ENCODE data around the gene TMEM235. TPM values are rescaled to one million over a fixed set of nuclear protein-coding genes. Genes with fewer than 3 reads are reported as not detected.
"Not testable (repeated sequence)": the region's sequence is repeated elsewhere in the genome, so short reads cannot be mapped to it uniquely, and the experiment has no call there.

TMEM235 gene
- total RNA-seq, 1 donor from 2014 or later = not detected

GRCh38 chr17:78251773-78252103 lies 20.3 kb downstream of the TMEM235 start:
- DNase-seq (no peak), ATAC-seq (no peak)
- intact Hi-C loops (cut with micrococcal nuclease) = no loop called here

GRCh38 chr17:78252111-78252634 lies 20.7 kb downstream of the TMEM235 start:
- ATAC-seq (no peak), DNase-seq (no peak)
- intact Hi-C loops (cut with micrococcal nuclease) = no loop called here

- no peak for ATAC-seq
- no peak for DNase-seq
- intact Hi-C loops (cut with micrococcal nuclease) = no loop called here
Observed at GRCh38 chr17:78252701-78253635, 21.5 kb downstream of the TMEM235 start.

GRCh38 chr17:78253636-78253945 lies 22.2 kb downstream of the TMEM235 start:
- intact Hi-C loops (cut with micrococcal nuclease); DNase-seq; ATAC-seq: not testable (repeated sequence)

- DNase-seq = peak; percentile 94
- intact Hi-C loops (cut with micrococcal nuclease) = no loop called here
- peak; percentile 86 for ATAC-seq
Observed at GRCh38 chr17:78253946-78254672, 22.7 kb downstream of the TMEM235 start.

- ATAC-seq (no peak), DNase-seq (no peak)
- intact Hi-C loops (cut with micrococcal nuclease) = no loop called here
Observed at GRCh38 chr17:78255029-78255656, 23.7 kb downstream of the TMEM235 start.

GRCh38 chr17:78255953-78256706 lies 24.7 kb downstream of the TMEM235 start:
- DNase-seq (no peak), ATAC-seq (no peak)
- intact Hi-C loops (cut with micrococcal nuclease) = no loop called here

GRCh38 chr17:78256707-78257591 lies 25.5 kb downstream of the TMEM235 start:
- DNase-seq = no peak
- intact Hi-C loops (cut with micrococcal nuclease) = no loop called here
- no peak for ATAC-seq

GRCh38 chr17:78257810-78258322 lies 26.4 kb downstream of the TMEM235 start:
- DNase-seq (no peak), ATAC-seq (no peak)
- intact Hi-C loops (cut with micrococcal nuclease) = no loop called here

GRCh38 chr17:78258323-78259191 lies 27.1 kb downstream of the TMEM235 start:
- ATAC-seq (peak; percentile 23), DNase-seq (peak; percentile 77)
- intact Hi-C loops (cut with micrococcal nuclease) = no loop called here

- ATAC-seq (no peak), DNase-seq (no peak)
- intact Hi-C loops (cut with micrococcal nuclease) = no loop called here
Observed at GRCh38 chr17:78259192-78259554, 27.7 kb downstream of the TMEM235 start.

GRCh38 chr17:78263063-78263735 lies 31.8 kb downstream of the TMEM235 start:
- intact Hi-C loops (cut with micrococcal nuclease) = no loop called here
- peak; percentile 27 for ATAC-seq
- peak; percentile 63 for DNase-seq

GRCh38 chr17:78263736-78264340 lies 32.4 kb downstream of the TMEM235 start:
- ATAC-seq = no peak
- no peak for DNase-seq
- intact Hi-C loops (cut with micrococcal nuclease) = no loop called here

GRCh38 chr17:78264590-78264989 lies 33.2 kb downstream of the TMEM235 start:
- intact Hi-C loops (cut with micrococcal nuclease) = no loop called here
- no peak for DNase-seq
- no peak for ATAC-seq

GRCh38 chr17:78265121-78265520 lies 33.7 kb downstream of the TMEM235 start:
- intact Hi-C loops (cut with micrococcal nuclease) = no loop called here
- DNase-seq (no peak), ATAC-seq (no peak)

- ATAC-seq = peak; percentile 16
- no peak for DNase-seq
- intact Hi-C loops (cut with micrococcal nuclease) = no loop called here
Observed at GRCh38 chr17:78266231-78266631, 34.8 kb downstream of the TMEM235 start.

All from left ventricle myocardium superior (tissue), 1 donor.